Activated T-cell treated with anti-CD3 and anti-CD28 coated beads for 48 hours (primary cell): ENCODE results near the gene CCT5.
"Not testable (repeated sequence)": the region's sequence is repeated elsewhere in the genome, so short reads cannot be mapped to it uniquely, and the experiment has no call there.

Experiments used
- DNase-seq: peaks from one replicate; pipeline ENCODE4 v3.0.0-alpha.2; 2020; ENCODE audit warnings: low read depth

Gene CCT5

DNA sequence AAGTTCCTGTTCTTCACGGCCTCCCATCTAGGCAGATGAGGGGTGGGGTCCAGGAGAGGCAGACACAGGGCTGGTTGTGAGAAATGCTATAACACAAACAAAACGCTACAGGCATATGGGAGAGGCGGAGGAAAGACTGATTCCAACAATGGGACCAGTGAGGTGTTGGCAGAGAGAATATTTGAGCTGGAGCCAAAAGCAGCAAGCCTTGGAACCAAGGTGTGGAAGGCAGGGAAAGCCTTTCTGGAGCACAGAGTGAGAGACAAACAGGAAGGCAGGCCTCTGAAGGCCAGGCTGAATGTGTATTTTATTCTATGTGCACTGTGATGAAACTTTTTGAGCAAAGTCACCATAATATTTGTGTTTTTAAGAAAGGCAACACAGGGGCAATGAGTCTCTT is 3.3 kb upstream of the CCT5 start:
- no peak for DNase-seq

DNA sequence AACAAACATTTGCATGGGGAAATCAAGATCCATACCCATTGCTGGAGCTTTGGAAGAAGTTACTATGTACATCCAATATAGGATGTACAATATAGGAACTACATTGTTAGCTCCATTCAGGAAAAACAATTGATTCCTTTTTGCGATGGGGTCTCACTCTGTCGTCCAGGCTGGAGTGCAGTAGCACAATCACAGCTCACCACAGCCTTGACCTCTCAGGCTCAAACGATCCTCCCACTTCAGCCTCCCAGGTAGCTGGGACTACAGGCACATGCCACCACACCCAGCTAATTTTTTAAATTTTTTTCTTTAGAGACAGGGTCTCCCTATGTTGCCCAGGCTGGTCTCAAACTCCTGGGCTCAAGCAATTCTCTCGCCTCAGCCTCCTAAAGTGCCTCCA is 2.9 kb upstream of the CCT5 start:
- not testable (repeated sequence) for DNase-seq

DNA sequence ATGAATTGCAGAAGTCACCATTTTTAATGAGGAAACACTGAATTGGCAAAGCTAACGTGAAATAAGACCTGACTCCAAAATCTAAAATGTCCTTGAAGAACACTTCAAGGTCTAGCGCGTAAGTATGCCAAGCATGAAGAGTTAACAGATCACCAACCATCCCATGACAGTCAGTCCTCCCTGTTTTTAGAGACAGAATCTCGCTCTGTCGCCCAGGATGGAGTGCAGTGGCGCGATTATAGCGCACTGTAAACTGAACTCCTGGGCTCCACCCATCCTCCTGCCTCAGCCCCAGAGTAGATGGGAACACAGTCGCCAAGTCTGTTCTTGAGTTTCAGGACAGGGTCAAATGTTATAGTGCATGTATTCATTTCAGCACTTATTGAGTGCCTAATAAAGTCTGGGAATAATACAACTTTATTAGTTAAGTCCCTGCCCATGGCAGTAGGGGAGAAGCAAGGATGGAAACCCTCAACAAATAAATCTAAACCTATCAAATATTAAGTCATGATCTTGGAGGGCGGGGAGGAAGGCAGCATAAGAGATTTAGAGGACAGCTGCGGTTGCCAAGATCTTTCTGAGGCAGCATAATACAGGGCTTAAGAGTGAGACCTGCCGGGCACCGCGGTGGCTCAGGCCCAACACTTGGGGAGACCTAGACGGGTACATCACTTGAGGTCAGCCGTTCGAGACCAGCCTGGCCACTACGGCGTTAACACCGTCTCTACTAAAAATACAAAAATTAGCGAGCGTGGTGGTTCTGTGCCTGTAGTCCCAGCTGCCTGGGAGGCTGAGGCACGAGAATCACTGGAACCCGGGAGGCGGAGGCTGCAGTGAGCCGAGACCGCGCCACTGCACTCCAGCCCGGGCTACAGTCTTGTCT is 1.5 kb upstream of the CCT5 start:
- no peak for DNase-seq

DNA sequence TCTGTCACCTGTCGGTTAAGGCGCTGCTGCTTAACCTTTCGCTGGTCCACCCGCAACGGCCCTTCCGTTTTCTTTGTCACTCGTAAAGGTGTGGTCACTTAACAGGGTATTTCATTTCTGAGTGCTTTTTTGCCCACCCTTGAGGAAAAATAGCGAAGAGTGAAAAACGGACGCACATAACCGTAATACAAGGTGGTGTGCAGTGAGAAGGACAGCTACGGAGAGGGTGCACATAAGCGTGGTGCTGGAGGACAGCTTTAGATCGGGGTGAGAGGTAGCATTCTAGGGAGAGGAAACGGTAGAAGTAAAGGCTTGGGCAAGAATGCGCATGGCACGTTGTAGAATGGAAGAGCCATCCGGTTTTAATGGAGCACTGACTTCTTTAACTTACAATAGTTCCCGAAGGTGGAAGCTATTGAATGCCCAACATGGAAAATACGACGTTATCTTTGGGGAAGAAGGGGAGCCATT is 761 bp downstream of the CCT5 start:
- no peak for DNase-seq

DNA sequence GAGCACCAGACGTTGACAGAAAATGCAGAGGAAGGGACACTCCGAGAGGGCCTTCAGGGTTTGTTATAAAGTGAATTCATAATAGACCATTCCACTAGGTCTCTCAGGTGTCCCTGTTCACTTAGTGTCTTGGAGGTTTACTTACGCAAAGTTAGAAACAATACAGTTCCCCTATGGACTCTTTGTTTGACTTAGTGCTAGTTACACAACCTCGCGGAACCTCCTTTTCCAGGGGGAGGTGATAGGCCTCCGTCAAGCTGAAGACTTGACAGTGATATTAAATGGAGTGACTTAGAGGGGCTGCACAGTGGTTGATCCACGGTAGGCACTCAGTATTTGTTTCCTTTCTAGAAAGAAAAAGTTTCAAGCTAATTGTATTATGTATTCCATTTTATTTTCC is 1.3 kb downstream of the CCT5 start:
- no peak for DNase-seq

DNA sequence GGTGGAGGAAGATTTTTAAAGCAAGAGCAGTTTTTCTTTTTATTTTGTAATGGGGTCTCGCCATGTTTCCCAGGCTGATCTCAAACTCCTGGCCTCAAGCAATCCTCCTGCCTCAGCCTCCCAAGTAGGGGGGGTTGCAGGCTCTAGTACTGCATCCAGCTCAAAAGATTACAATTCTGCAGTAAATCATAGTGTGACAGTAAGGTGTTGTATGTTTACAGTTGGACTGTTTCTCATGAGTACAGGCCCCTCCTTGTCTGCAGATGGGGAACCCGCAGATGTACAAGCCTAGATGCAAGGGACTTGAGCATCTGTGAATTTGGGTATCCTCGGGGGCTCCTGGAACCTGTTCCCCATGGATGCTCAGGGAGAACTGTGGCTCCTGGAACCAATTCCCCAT is 3.3 kb downstream of the CCT5 start:
- no peak for DNase-seq

DNA sequence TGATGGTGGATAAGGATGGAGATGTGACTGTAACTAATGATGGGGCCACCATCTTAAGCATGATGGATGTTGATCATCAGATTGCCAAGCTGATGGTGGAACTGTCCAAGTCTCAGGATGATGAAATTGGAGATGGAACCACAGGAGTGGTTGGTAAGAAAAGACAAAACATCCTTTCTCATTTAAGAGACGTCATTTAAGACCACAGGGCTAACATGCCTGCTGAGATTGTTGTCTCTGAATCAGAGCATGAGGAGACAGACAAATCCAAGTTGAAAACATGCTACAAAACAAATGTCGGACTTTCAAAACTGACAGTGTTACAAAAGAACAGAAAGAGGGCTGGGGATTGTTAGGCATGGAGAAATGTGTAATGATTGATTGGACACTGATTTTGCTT is 4.6 kb downstream of the CCT5 start:
- DNase-seq: no peak

DNA sequence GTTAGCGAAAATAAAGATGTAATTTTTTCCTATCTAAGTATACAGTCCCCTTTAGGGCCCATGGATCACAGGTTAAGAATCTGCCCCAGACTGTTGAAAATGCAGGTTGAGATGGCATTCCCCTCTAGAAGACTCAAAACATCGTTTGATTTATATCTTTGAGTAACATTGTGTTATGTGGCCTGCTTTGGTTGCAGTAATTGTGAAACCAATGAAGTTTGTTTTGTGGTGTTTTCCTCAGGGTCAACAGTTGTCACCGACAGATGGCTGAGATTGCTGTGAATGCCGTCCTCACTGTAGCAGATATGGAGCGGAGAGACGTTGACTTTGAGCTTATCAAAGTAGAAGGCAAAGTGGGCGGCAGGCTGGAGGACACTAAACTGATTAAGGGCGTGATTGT is 7.8 kb downstream of the CCT5 start:
- no peak for DNase-seq

DNA sequence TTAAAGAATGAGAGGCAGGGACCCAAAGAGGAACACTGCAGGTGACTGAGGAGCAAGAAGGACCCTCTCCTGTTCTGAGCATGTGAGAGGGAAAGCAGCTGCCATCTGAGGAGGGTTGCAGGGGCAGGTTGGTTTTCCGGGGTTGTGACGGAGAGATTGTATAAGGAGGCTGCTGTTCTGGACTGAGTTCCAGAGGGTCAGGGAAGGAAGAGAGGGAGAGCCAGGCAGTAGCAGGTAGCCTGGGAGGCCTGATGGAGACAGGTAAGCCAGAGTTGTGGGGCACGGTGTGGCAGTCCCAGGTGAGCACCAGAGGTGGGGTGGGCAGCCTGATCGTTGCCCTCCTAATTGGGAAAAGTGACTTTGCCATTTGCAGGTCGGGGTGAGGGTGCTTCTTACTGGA is 9.8 kb downstream of the CCT5 start:
- no peak for DNase-seq

DNA sequence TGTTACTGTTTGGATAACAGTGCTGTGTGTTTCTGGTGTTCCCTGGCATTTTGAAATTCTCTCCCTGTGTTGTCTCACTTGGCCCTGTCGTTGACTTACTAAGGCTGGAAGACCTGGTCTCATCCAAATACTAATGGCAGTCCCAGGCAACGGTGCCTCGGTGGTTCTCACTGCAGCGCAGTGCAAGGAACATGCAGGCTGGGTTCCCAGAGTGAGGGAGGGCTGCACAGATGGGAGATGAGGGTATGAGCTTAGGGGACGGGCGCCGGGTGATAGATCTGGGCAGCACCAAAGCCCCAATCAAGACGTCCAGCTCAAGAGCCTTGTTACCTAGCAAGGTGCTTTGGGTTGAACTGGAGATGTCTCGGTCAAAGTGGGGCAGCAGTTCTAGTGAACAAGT is 11.0 kb downstream of the CCT5 start:
- no peak for DNase-seq

DNA sequence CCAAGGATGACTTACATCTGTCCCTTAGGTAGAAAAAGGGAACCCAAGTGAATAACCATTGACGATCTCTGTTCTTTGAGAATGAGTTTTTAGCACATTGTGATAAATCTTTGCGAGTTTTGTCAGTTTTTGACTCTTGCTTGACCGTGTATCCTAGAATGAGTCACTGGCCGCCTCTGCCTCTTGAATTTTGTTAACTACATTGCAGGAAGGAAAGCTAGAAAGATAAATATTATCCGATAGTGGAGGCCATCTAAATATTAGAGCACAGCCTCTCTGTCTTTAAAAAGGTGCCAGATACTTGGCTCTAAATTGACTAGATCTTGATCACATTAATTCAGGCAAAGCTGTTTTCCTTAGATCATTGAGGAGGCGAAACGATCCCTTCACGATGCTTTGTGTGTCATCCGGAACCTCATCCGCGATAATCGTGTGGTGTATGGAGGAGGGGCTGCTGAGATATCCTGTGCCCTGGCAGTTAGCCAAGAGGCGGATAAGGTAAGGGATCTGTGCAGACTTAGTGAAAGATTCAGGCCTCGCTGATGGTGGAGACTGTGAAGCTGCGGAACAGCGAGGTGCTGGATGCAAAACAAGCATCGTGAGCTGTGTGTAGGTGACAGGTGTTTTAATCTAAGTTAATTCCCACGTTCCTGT is 12.2 kb downstream of the CCT5 start:
- DNase-seq: no peak

DNA sequence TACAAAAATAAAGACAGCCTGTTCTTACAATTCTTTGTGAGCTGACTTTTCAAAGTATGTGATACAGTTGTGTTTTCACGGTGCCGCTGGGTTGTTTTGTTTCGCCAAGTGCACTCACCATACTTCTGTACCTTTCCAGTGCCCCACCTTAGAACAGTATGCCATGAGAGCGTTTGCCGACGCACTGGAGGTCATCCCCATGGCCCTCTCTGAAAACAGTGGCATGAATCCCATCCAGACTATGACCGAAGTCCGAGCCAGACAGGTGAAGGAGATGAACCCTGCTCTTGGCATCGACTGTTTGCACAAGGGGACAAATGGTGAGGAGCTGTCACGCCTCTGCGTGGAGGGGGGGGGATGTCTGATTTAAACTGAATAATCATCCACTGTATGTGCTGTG is 12.9 kb downstream of the CCT5 start:
- DNase-seq: no peak

DNA sequence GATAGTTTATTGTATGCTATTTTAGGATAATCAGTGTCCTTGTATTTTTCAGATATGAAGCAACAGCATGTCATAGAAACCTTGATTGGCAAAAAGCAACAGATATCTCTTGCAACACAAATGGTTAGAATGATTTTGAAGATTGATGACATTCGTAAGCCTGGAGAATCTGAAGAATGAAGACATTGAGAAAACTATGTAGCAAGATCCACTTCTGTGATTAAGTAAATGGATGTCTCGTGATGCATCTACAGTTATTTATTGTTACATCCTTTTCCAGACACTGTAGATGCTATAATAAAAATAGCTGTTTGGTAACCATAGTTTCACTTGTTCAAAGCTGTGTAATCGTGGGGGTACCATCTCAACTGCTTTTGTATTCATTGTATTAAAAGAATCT is 14.5 kb downstream of the CCT5 start:
- no peak for DNase-seq

DNA sequence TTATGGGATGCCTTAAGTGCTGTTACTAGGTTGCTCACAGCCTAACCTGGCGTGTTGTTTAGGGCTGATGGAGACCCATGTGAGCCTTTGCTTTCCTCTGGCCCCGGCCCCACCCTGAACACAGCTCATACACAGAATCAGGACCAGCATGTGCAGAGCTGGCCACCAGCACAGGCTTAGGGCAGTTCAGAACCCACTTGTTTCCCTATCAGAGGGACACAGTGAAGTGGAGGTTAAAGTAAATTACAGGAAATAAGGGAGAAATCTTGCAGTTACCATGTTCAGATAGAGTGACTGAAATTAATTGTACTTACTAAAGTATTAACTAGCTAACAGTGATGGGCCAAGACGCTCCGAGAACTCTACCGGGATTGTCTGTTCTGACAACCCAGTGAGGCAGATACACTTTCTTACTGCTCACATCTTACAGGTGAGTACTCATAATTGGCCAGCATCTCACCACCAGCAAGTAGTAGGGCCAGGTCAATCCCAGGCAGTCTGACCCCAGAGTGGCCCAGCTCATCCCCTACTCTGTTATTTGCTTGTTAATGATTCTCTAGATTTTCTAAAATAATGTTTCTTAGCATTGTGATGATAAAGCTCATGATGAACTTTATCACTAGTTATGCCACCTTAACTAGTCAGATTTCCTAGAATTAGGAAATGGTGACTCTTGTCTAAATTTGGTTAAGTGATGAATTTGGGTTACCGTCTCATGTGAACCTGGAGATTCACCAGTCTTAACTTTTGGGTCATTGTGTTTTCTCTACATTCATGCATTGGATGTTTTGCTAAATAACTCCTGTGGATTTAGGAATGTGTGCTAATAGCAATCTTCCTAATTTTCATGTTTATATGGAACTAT is 15.4 kb downstream of the CCT5 start:
- DNase-seq: no peak

DNA sequence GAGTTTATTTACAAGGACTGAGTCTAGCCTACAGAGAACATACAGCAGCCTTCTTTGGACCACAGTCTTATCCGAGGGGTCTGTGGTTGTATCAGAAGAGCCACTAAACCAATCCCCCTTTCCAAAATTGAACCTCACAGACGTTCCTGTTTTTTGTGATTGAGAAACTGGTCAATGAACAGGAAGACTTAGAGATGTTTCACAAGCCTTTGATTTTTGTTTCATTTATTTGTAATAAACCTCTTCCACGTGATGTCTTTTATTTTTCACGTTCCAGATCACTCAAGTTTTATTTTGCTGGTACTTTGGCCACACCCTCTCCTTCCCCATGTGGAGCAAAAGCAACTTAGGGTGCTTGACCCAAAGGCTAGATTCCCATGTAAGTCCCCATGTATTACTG is 16.1 kb downstream of the CCT5 start:
- no peak for DNase-seq

DNA sequence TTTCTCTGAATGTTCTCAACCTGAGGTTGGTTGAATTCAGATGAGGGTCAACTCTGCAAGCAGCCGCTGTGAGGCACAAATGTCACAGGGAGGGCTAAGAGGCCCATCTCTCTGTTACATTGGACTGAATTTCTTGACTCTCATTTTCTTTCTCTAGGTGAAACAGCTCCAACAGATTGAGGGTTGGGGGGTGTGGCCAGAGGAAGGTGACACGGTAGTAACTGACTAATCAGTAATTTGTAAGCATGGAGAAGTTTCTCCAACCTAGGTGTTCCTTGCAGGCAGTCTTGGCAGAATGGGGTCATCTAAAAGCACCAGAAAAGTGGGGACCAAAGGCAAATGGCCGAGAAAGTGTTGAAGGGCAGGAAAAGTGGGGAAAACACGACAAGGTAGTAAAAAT is 16.8 kb downstream of the CCT5 start:
- DNase-seq: no peak

DNA sequence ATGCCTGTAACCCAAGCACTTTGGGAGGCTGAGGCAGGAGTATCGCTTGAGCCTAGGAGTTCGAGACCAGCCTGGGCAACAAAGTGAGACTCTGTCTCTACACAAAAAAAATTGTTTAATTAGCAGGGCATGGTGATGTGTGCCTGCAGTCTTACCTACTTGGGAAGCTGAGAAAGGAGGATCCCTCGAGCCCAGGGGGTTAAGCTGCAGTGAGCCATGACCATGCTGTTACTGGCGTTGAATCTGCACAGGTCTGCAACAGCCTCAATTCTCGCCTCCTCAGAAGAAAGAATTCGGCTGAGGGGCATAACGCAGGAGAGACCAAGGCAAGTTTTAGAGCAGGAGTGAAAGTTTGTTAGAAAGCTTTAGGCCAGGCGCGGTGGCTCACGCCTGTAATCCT is 18.0 kb downstream of the CCT5 start:
- no peak for DNase-seq

DNA sequence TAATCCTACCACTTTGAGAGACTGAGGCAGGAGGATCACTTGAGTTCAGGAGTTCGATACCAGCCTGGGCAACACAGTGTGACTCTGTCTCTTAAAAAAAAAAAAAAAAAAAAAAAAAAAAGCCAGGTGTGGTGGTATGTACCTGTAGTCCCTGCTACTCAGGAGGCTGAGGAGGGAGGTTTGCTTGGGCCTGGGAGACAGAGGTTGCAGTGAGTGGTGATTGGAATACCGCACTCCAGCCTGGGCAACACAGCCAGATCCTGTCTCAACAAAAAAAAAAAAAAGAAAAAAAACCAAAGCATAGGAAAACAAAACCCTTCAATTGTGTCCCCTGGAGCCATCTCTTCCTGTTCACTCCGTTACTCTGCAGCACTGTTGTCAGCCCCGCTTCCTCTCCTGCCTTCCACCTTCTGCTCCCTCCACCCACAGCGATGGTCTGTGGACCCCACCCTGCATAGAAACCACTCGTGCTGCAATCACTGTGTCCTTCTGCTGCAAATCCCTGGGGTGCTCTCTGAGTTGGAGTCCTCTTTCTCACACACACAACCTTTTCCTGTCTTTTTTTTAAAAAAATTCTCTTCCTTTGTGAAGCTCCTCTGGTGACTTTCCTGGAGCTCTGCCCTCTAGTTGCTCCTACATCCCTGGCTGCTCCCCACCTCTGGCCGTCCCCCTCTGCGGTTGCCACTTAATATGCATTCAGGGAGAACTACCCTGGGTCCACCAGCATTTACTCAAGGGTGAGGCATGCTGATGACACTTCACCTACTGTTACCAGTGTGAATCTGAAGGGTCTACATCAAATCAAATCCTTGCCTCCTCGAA is 22.2 kb downstream of the CCT5 start:
- no peak for DNase-seq

DNA sequence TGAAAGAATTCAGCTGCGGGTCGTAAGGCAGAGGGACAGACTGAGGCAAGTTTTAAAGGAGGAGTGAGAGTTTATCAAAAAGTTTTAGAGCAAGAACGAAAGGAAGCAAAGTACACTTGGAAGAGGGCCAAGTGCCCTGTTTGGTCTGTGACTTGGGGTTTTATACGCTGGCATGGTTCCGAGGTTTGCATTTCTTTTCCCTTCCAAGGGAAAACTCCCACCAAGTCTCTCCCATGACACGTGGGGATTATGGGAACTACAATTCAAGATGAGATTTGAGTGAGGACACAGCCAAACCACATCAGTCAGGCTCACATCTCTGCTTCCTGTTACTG is 22.8 kb downstream of the CCT5 start:
- not testable (repeated sequence) for DNase-seq

DNA sequence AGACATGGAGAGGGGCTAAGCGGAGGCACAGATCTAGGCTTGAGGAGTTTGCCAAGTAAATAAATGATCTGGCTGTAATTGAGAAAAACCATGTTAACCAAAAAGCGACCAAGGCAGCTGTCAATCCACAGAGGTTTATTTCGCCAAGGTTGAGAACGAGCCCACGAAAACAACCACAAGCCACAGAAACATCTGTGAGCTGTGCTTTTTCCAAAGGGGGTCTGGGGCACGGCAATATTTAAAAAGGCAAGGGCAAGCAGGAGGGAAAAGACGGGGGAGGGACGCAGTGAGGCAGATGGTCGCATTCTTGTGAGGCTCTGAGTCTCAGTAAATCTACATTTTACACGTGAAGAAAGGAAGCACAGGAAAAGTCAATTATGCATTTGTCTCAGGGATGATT is 25.4 kb downstream of the CCT5 start:
- DNase-seq: no peak

DNA sequence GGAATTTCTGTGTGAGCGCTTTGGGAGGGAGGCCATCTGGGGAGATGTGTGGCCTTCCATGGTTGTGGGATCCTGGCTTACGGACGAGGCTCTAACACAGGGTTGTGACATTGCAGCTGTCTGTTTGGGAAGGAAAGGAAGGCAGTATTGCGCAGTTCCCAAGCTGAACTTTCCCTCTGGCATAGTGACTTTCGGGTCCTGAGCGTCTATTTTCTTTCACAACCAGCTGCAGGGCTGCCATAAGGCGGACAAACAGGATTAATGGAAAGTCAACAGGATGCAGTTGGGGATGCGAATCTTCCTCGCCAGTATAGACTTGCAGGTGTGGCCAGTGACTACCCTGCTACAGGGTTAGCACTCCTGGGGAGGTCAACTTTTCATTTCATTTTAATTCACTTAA is 25.9 kb downstream of the CCT5 start:
- DNase-seq: no peak

DNA sequence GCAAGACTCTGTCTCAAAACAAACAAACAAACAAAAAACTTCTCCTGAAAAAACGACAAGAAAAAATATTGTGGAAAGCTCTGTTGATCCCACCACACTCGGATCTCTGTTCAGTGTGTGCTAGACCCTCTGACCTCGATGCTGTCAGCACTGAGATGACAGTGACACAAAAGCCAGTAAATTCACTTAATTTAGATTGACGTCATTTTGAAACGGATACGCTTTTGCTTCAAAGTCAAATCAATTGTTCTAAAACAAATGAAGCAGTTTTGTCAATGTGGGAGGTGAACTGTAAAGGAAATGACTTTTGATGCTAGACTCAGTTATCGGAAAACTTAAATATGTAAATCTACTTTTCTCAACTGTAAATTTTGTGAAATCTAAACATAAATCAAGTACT is 26.6 kb downstream of the CCT5 start:
- no peak for DNase-seq
